ENCODE results near the gene SLC9A3. TPM values are rescaled to one million over a fixed set of nuclear protein-coding genes. Genes with fewer than 3 reads are reported as not detected.

Gene SLC9A3
- total RNA-seq, 1 experiment from 2014 or later: 1.5 TPM

DNA sequence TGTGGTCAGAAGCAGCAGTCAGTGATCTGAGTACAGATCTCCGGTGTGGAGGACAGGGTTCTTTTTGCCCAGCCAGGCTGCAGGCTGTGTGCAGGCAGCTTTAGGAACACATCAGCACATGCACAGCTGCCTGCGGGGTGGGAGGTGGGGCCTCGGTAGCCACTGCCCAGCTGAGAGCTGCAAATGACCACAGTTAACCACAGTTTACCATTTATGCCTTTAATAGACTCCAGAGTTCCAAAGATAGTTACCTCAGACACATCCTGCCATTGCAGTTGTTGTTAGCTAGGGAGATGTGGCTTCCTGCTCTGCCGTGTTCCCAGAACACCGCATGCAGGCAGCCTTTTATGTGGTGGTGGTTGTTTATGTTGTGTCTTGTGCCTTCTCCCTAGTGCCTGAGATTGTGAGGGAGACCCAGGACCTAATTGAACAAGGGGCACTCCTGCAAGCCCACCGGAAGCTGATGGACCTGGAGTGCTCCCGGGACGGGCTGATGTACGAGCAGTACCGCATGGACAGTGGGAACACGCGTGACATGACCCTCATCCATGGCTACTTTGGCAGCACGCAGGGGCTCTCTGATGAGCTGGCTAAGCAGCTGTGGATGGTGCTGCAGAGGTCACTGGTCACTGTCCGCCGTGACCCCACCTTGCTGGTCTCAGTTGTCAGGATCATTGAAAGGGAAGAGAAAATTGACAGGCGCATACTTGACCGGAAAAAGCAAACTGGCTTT, 71.1 kb downstream of the SLC9A3 start:
- no TSS peak for BruUV-seq (replicated peaks)
- Histone ChIP-seq H3K4me1 (ENCODE audit: control insufficient read depth in 1 of 2, insufficient read depth in 2 of 2, low read length in 2 of 2) (peaks cover 0 to under 1% of the 10 kb centered on the region in 2 experiments; a peak in 1 of 4 replicates), H3K4me2 (ENCODE audit: low read length) (no peak overlapping the region), H3K9me3 (ENCODE audit: control insufficient read depth in 1 of 2, insufficient read depth in 1 of 2, low read depth in 1 of 2, low read length in 2 of 2) (peaks cover 0 to 10% of the 10 kb centered on the region in 2 experiments; a peak in 1 of 4 replicates), H3K27me3 (ENCODE audit: insufficient read depth, low read length) (no peaks in the 10 kb centered on the region), H4K20me1 (ENCODE audit: insufficient read depth) (no peaks in the 10 kb centered on the region), H2AFZ (ENCODE audit: low read depth, low read length, poor library complexity, severe bottlenecking) (no peak overlapping the region), H3K4me3 (replicated peaks in 1 of 2; ENCODE audit: low read depth in 1 of 2, low read length in 2 of 2) (no peak overlapping the region), H3K79me2 (ENCODE audit: insufficient read depth, low read length) (peaks cover 82% of the 10 kb centered on the region), H3K27ac (ENCODE audit: low read depth, low read length) (no peak overlapping the region), H3K9ac (ENCODE audit: low read length) (no peak overlapping the region), H3K9me2 (ENCODE audit: insufficient read depth) (no peaks in the 10 kb centered on the region), H3K36me3 (ENCODE audit: control insufficient read depth in 1 of 2, insufficient read depth in 2 of 2, low read length in 2 of 2) (peaks cover 26 to 58% of the 10 kb centered on the region in 2 experiments)
- CTCF ChIA-PET: no interaction called here
- POLR2A ChIA-PET: no interaction called here
- DNase-seq (ENCODE audit: low read depth, low spot score) (no peak), ATAC-seq (no peak)
- RAD21 ChIA-PET (ENCODE audit: low non-redundant PET in 1 of 2, low total read pairs in 2 of 2, uncharacterized antibody in 2 of 2, unreplicated experiment in 2 of 2): no interaction called here
- TF ChIP-seq FOSL1 (IDR thresholded peaks at IDR 0.05; ENCODE audit: low read depth): no peak
- TF ChIP-seq YY1 (IDR thresholded peaks at IDR 0.05; ENCODE audit: extremely low read depth, insufficient replicate concordance, low read depth, low read length): no peak
- TF ChIP-seq, protein P1, sequence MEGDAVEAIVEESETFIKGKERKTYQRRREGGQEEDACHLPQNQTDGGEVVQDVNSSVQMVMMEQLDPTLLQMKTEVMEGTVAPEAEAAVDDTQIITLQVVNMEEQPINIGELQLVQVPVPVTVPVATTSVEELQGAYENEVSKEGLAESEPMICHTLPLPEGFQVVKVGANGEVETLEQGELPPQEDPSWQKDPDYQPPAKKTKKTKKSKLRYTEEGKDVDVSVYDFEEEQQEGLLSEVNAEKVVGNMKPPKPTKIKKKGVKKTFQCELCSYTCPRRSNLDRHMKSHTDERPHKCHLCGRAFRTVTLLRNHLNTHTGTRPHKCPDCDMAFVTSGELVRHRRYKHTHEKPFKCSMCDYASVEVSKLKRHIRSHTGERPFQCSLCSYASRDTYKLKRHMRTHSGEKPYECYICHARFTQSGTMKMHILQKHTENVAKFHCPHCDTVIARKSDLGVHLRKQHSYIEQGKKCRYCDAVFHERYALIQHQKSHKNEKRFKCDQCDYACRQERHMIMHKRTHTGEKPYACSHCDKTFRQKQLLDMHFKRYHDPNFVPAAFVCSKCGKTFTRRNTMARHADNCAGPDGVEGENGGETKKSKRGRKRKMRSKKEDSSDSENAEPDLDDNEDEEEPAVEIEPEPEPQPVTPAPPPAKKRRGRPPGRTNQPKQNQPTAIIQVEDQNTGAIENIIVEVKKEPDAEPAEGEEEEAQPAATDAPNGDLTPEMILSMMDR (IDR thresholded peaks at IDR 0.05 in 2 of 3, conservative IDR thresholded peaks at IDR 0.05 in 1 of 3; ENCODE audit: borderline replicate concordance in 1 of 3, insufficient read depth in 1 of 3, low read depth in 2 of 3, low read length in 2 of 3): no peak
- TF ChIP-seq EGR1 (IDR thresholded peaks at IDR 0.05; ENCODE audit: low read depth): no peak
- TF ChIP-seq, protein P2, sequence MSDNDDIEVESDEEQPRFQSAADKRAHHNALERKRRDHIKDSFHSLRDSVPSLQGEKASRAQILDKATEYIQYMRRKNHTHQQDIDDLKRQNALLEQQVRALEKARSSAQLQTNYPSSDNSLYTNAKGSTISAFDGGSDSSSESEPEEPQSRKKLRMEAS (IDR thresholded peaks at IDR 0.05): no peak
- intact Hi-C loops (cut with micrococcal nuclease): loop anchor here (10.0 kb wide), 1 partner anchor 162 kb away; the partner anchor contains the start of gene CEP72
